Astrocyte of the hippocampus (primary cell): ENCODE data around the gene APBA2.

Source experiments
- DNase-seq: peaks from one replicate; pipeline ENCODE4 v3.0.0; 2011; ENCODE audit warnings: low read depth, low spot score

APBA2 gene

GRCh38 chr15:28895566-28895965 is 9.8 kb downstream of the APBA2 start:
- DNase-seq: no peak

GRCh38 chr15:28896951-28897350 is 11.2 kb downstream of the APBA2 start:
- peak; percentile 83 for DNase-seq

- DNase-seq: no peak
Observed at GRCh38 chr15:28897861-28898585, 12.2 kb downstream of the APBA2 start.

- DNase-seq: no peak
Observed at GRCh38 chr15:28899061-28899738, 13.4 kb downstream of the APBA2 start.

- no peak for DNase-seq
Observed at GRCh38 chr15:28900041-28900891, 14.5 kb downstream of the APBA2 start.

- DNase-seq: no peak
Observed at GRCh38 chr15:28900892-28901586, 15.3 kb downstream of the APBA2 start.

GRCh38 chr15:28901587-28901980 is 15.8 kb downstream of the APBA2 start:
- peak; percentile 32 for DNase-seq

GRCh38 chr15:28901987-28902745 is 16.4 kb downstream of the APBA2 start:
- DNase-seq: no peak

- DNase-seq: no peak
Observed at GRCh38 chr15:28902856-28903255, 17.1 kb downstream of the APBA2 start.

GRCh38 chr15:28903555-28903954 is 17.8 kb downstream of the APBA2 start:
- no peak for DNase-seq

- DNase-seq: no peak
Observed at GRCh38 chr15:28904003-28904402, 18.2 kb downstream of the APBA2 start.

- DNase-seq: no peak
Observed at GRCh38 chr15:28904541-28905315, 19.0 kb downstream of the APBA2 start.

- no peak for DNase-seq
Observed at GRCh38 chr15:28907338-28907960, 21.7 kb downstream of the APBA2 start.

- no peak for DNase-seq
Observed at GRCh38 chr15:28909958-28910500, 24.3 kb downstream of the APBA2 start.

GRCh38 chr15:28911310-28911931 is 25.6 kb downstream of the APBA2 start:
- DNase-seq: no peak

- no peak for DNase-seq
Observed at GRCh38 chr15:28912422-28912821, 26.6 kb downstream of the APBA2 start.

- no peak for DNase-seq
Observed at GRCh38 chr15:28913171-28913765, 27.5 kb downstream of the APBA2 start.

- DNase-seq: no peak
Observed at GRCh38 chr15:28914046-28914445, 28.3 kb downstream of the APBA2 start.
